ENCODE data around the gene TMEM141.

DNA sequence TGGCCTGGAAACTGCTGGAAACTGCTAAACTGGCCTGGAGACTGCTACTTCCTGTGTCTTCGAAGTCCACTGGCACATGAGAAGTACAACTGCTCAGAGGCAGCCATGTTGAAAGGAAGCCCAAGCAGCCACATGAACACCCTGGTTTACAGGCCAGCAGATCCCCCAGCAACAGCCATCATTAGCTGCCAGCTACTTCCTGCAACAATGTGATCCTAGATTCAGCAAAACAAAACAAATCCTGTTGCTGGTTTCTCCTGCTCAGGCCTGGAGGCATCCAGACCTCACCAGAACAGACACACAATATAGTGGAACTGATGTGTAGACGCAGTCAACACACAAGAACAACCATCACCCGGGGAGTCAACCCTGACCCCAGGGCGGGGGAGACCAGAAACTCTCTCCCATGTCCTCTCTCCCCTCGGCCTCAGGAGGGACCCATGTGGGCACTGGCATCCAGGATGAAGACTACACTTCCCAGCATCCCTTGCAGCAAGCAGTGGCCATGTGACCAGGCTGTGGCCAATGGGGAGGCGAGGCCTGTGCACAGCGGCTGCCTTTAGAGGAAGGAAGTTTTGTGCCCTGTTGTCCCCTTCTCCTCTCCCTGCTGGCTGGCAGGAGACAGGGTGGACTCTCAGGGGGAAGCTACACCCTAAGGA is 17.6 kb upstream of the TMEM141 start:
- TF ChIP-seq NFRKB (IDR thresholded peaks at IDR 0.05) (no peak), TARDBP (IDR thresholded peaks at IDR 0.05) (no peak), HDGF (IDR thresholded peaks at IDR 0.05; ENCODE audit: borderline replicate concordance) (no peak), FOXM1 (IDR thresholded peaks at IDR 0.05; ENCODE audit: borderline replicate concordance) (no peak), CTBP1 (IDR thresholded peaks at IDR 0.05; ENCODE audit: borderline replicate concordance) (no peak)
